ENCODE data around the gene SLC6A12. TPM values are rescaled to one million over a fixed set of nuclear protein-coding genes. Genes with fewer than 3 reads are reported as not detected.
A peak's percentile ranks its signal among the peaks of the same experiment; 100 is the strongest.

SLC6A12 gene
- total RNA-seq, 6 donors from 2014 or later = 2.4 to 11.2 (median 7.0) TPM

DNA sequence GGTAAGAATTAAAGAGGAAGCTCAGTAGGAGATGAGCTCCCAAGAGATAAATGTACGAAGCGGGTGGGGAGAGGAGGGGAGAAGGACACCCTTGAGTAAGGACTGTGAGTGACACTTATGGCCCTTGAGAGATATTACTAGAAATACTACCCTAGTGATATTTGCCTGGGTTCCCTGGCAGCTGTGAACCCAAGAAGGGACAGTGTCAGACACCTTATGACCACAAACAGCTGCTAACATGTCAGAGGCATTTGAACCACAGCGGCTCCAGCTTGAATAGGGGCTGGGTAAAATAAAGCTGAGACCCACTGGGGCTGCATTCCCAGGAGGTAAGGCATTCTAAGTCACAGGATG is 19.6 kb upstream of the SLC6A12 start:
- H3K27ac ChIP-seq = no peak overlapping the region
- no peaks in the 10 kb centered on the region for H3K4me1 ChIP-seq
- no peaks in the 10 kb centered on the region for H3K27me3 ChIP-seq
- ATAC-seq (ENCODE audit: low FRiP score in 2 of 2) = no peak
- WGBS, 2 donors = 77 to 79% methylated on average over 3 of the region's 3 CpGs
- DNase-seq = no peak
- TF ChIP-seq POLR2A (IDR thresholded peaks at IDR 0.05) (no peak), POLR2AphosphoS5 (IDR thresholded peaks at IDR 0.05) (no peak), EP300 (IDR thresholded peaks at IDR 0.05) (no peak)
- TF ChIP-seq, protein P1, sequence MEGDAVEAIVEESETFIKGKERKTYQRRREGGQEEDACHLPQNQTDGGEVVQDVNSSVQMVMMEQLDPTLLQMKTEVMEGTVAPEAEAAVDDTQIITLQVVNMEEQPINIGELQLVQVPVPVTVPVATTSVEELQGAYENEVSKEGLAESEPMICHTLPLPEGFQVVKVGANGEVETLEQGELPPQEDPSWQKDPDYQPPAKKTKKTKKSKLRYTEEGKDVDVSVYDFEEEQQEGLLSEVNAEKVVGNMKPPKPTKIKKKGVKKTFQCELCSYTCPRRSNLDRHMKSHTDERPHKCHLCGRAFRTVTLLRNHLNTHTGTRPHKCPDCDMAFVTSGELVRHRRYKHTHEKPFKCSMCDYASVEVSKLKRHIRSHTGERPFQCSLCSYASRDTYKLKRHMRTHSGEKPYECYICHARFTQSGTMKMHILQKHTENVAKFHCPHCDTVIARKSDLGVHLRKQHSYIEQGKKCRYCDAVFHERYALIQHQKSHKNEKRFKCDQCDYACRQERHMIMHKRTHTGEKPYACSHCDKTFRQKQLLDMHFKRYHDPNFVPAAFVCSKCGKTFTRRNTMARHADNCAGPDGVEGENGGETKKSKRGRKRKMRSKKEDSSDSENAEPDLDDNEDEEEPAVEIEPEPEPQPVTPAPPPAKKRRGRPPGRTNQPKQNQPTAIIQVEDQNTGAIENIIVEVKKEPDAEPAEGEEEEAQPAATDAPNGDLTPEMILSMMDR (IDR thresholded peaks at IDR 0.05) = no peak
- no peak overlapping the region for H3K4me3 ChIP-seq
- H3K36me3 ChIP-seq = no peaks in the 10 kb centered on the region
- peaks cover 0 to 23% (median 7%) of the 10 kb centered on the region in 4 donors for H3K9me3 ChIP-seq

DNA sequence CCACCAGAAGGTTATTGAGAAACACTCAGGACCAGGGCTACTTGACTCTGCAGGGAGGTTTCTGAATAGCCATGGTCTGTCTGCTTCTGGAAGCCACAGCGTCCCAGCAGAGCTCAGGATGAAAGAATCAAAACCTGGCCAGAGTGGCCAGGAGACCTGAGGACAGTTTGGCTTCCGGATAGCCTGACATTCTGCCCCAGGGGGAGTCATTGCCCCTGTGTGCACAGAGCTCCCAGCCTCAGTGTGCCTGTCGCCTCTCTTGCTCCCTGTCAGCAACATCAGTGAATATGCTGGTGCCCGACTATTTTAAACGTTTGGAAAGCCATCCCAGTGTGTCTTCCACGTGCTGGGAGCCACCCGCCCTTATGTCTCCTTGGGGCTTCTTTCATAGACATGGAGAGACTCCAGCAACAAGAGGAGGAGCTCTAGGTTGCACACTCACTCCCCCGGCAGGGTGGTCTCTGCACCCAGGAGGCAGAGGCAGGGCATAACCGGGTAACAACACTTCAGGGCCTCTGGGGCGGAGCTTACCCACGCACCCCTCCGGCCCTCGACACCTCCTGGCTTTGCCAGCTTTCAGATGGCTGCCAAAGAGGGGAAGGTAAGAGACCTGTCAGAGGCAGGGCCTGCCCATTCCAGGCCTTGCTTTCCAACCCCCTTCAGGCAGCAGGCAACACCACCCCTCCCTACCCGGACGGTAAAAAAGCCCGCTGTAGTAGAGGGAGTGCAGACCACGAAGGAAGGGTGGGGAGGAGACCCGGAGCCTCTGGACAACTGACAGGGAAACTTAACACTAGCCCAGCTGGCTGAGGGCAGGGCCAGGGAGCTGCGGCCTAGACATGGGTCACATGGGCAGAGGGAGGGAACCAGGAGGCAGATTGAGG is 19.0 kb upstream of the SLC6A12 start:
- TF ChIP-seq, protein P1 (IDR thresholded peaks at IDR 0.05) = no peak
- no peak for TF ChIP-seq EP300 (IDR thresholded peaks at IDR 0.05)
- TF ChIP-seq POLR2A (IDR thresholded peaks at IDR 0.05) = no peak
- no peak for TF ChIP-seq POLR2AphosphoS5 (IDR thresholded peaks at IDR 0.05)
- Histone ChIP-seq H3K9me3 (peaks cover 0 to 23% (median 7%) of the 10 kb centered on the region in 4 donors), H3K4me1 (no peaks in the 10 kb centered on the region), H3K27me3 (no peaks in the 10 kb centered on the region), H3K36me3 (no peaks in the 10 kb centered on the region), H3K4me3 (no peak overlapping the region), H3K27ac (no peak overlapping the region)
- ATAC-seq (ENCODE audit: low FRiP score in 2 of 2) (peak in 1 of 2 donors; percentile 47), DNase-seq (no peak)
- 45 to 51% methylated on average over 12 to 19 of the region's 19 CpGs for WGBS, 2 donors

DNA sequence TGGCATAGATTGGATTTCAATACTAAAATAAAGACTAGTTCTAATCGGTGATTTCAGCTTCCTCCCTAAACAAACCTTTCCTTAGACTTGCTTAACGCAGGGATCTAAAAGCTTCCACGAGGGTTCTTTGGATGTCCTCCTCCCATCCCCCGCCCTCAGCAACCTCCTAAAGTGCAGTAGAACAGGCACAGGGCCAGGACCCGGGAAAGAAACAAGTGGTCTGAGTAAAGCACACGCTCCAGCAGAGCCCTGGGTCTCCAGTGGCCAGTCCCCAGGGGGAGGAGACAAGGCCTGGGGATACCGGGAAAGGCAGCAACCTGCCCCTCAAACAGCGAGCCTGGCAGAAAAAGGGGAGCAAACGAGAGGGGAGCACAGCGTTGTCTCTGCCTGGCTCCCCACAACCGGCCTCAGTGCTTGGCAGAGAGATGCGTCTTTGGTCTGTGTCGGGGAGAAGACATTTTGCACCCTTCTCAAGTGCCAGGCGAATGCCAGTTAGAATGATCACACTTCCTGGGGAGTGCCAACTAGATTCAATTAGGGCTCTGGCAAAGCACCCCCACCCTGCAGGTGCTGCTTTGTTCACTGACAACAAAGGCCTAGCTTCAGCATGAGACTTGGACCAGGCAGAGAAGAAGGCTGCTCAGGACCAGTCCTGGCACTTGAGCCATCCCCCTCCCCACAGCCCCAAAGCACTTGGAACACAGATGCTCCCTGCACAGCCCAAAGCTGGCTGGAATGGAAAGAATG is 17.1 kb upstream of the SLC6A12 start:
- no peak overlapping the region for H3K27ac ChIP-seq
- no peaks in the 10 kb centered on the region for H3K36me3 ChIP-seq
- no peak for DNase-seq
- no peaks in the 10 kb centered on the region for H3K4me1 ChIP-seq
- H3K4me3 ChIP-seq = no peak overlapping the region
- TF ChIP-seq EP300 (IDR thresholded peaks at IDR 0.05) (no peak), POLR2A (IDR thresholded peaks at IDR 0.05) (no peak), POLR2AphosphoS5 (IDR thresholded peaks at IDR 0.05) (no peak)
- TF ChIP-seq, protein P1 (IDR thresholded peaks at IDR 0.05) = no peak
- no peak for ATAC-seq (ENCODE audit: low FRiP score in 2 of 2)
- 54 to 60% methylated on average over 14 of the region's 14 CpGs for WGBS, 2 donors
- H3K9me3 ChIP-seq = peaks cover 0 to 11% (median 5%) of the 10 kb centered on the region in 4 donors
- no peaks in the 10 kb centered on the region for H3K27me3 ChIP-seq

DNA sequence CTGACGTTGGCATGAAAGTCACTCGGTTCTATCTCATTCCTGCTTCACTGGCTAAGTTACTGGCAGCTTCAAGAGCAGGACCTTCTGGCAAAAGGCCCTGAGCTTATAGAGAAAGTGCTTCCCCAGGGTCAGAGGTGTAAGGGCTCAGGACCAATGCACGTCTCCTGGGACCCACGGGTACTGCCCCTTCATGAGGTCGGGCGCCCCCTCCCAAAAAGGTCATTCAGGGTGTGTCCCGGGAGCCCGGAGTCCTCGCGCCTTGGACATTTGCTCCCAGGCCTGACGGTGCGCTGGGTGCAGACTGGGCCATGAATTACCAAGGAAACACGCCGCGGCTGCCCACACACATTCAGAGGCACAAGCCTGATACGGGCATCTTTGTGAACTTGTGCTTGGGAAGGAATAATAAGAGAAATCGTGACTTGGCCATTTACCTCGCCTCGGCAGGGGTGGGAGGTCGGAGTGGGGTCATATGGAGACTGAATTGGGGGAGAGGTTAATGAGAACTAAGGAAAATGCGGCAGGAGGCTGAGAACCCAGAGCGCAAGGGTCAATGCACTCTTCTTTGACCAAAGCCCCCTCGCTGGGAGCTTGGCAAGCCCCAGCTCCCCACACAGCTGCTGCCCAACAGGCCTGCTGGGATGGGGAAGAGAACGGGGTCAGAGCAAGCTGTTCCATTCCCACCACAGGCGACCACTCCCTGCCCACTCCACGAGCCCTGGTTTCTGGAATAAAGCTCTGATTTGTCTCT is 15.7 kb upstream of the SLC6A12 start:
- H3K4me1 ChIP-seq = no peaks in the 10 kb centered on the region
- no peaks in the 10 kb centered on the region for H3K27me3 ChIP-seq
- no peak overlapping the region for H3K4me3 ChIP-seq
- ATAC-seq (ENCODE audit: low FRiP score in 2 of 2) (no peak), DNase-seq (no peak)
- no peak overlapping the region for H3K27ac ChIP-seq
- H3K9me3 ChIP-seq = peaks cover 0 to under 1% (median 0%) of the 10 kb centered on the region in 4 donors
- 72 to 80% methylated on average over 16 to 26 of the region's 26 CpGs for WGBS, 2 donors
- no peaks in the 10 kb centered on the region for H3K36me3 ChIP-seq
- no peak for TF ChIP-seq POLR2AphosphoS5 (IDR thresholded peaks at IDR 0.05)
- TF ChIP-seq, protein P1 (IDR thresholded peaks at IDR 0.05) = no peak
- TF ChIP-seq EP300 (IDR thresholded peaks at IDR 0.05) = no peak
- no peak for TF ChIP-seq POLR2A (IDR thresholded peaks at IDR 0.05)
